NCI-H2081 (cell line): Measurements from ENCODE around the gene U2AF1.
"Not testable (repeated sequence)": the region's sequence is repeated elsewhere in the genome, so short reads cannot be mapped to it uniquely, and the experiment has no call there.

ENCODE experiments used
- DNase-seq, 2 experiments: peaks; one replicate each; lab custom pipeline; 2025; lab: John Stamatoyannopoulos, UW

The U2AF1 gene, protein sequence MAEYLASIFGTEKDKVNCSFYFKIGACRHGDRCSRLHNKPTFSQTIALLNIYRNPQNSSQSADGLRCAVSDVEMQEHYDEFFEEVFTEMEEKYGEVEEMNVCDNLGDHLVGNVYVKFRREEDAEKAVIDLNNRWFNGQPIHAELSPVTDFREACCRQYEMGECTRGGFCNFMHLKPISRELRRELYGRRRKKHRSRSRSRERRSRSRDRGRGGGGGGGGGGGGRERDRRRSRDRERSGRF

DNA sequence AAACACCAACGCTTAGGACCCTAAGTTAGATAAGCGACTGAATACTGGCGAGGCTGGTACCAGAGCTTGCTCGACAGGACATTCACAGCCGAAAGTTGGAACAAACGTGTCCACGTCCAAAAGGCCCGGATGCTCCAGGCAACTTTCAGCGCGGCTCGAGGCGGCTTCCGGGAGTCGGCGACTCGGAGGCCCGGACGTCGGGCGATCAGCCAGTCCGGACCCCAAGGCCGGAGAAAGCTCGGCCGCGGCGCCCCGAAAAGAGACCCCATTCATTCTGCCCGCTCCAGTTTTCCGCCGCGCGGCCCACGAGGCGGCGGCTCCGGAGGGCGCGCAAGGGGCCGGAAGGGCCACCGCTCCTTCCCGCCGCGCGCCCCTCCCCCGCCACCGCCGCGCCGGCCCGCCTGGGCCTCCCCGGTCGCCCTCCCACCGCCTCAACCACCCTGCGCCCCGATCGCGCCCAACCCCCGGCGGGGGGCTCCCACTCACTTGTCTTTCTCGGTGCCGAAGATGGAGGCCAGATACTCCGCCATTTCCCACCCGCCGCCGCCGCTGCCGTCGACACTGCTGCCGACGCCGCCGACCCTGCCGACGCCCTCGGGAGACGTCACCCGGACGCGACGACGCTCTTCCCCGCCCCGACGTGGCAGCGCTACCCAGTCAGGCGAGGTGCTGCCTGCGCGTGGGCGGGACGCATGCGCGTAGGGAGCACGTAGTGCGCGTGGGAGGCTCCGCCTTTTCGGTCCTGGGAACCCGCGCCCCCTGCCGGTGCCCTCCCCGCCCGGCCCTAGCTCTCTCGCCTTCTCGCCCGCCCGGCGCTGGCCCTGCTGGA lies at the start of gene U2AF1:
TSS of gene U2AF1 (minus strand) at position 606 of the 829 bp plus-strand sequence. CDS start at position 530, 76 bp downstream.
- DNase-seq, result not testable (repeated sequence)

GRCh38 chr21:43153601-43154000 lies 46.2 kb upstream of the U2AF1 start:
- DNase-seq, result not testable (repeated sequence)

DNA sequence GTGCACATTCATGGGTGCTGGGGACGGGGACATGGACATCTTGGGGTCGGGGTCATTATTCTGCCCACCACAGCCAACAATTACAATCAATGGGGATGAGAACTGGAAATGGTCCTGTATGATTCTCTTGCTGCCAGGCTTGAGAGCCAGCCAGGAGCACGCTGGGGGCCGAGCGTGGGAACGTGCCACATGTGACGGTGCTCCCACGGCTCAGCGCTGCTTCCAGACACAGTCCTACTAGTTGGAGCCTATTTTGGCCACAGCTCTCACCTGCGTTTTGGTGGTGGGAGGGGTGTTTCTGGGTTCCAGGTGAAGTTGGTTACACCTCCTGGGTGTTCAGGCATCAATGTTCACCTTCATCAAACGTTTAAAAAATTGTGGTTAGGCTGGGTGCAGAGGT lies 42.0 kb upstream of the U2AF1 start:
- not testable (repeated sequence) for DNase-seq

- not testable (repeated sequence) for DNase-seq
These were observed 40.6 kb upstream of the U2AF1 start for GRCh38 chr21:43147999-43148398.

- DNase-seq, result not testable (repeated sequence)
These were observed 39.3 kb upstream of the U2AF1 start for GRCh38 chr21:43146637-43147036.

- not testable (repeated sequence) for DNase-seq
These were observed 34.0 kb upstream of the U2AF1 start for GRCh38 chr21:43141407-43141806.

DNA sequence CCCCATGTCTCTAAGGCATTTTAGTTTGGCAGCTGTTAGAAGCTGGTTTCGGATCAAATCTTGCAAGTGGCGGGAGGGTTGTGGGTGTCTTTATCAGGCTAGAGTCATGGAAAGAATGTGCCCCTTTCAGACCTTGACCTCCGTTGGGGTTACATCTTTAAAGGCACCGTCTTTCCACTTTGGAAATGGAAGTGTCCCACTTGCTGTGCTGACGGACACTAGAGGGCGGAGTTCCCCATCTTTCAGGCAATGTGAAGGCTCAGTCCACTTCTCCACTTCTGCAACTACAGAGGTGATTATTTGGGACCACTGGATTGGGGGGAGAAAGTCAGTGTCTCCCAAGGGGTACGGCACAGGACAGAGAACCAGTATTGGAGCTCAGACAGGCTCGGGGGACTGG lies 31.6 kb upstream of the U2AF1 start:
- not testable (repeated sequence) for DNase-seq

GRCh38 chr21:43134520-43134919 lies 27.1 kb upstream of the U2AF1 start:
- not testable (repeated sequence) for DNase-seq

DNA sequence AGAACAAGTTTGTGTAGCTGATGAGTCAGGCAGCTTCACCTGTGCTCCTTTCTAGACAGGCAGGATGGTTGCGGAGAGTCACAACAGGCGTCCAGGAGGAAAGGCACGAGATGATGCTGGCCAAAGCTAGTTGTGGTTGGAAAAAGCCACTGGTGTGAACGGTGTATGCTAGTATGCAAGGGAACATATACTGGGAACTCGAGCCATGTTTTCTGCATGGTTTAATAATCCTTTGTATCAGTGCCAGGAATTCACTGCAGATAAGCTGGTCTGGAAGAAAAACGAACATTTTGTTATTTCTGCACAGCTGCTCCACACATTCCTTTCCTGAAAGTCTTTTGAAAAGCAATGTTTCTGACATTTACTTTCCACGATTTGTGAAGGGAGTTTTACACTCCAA lies 22.7 kb upstream of the U2AF1 start:
- DNase-seq, result not testable (repeated sequence)

DNA sequence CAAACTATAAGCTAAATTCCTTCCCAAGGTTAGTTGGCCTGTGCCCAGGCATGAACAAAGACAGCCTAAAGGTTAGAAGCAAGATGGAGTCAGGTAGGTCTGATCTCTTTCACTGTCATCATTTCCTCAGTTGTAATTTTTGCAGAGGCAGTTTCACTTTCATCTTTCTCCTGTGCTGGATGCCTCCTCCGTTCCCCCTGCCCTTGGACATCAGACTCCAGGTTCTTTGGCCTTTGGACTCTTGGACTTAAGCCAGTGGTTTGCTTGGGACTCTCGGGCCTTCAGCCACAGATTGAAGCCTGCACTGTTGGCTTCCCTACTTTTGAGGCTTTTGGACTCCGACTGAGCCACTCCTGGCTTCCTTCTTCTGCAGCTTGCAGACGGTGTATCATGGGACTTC lies 8.6 kb upstream of the U2AF1 start:
- not testable (repeated sequence) for DNase-seq

DNA sequence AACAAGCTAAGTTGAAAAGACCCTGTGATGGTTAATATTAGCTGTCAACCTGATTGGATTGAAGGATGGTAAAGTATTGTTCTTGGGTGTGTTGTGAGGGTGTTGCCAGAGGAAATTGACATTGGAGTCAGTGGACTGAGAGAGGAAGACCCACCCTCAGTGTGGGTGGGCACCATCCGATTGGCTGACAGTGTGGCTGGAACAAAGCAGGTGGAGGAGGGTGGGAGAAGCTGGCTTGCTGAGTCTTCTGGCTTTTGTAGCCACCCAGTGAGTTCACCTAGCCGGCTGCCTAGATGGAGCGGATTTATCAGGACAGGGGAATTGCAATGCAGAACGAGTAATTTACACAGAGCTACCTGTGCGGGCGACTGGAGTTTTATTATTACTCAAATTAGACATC lies 7.1 kb upstream of the U2AF1 start:
- DNase-seq, result not testable (repeated sequence)

- not testable (repeated sequence) for DNase-seq
These were observed 1.6 kb upstream of the U2AF1 start for GRCh38 chr21:43109006-43109405.

- not testable (repeated sequence) for DNase-seq
These were observed 807 bp upstream of the U2AF1 start for GRCh38 chr21:43108177-43108576.

DNA sequence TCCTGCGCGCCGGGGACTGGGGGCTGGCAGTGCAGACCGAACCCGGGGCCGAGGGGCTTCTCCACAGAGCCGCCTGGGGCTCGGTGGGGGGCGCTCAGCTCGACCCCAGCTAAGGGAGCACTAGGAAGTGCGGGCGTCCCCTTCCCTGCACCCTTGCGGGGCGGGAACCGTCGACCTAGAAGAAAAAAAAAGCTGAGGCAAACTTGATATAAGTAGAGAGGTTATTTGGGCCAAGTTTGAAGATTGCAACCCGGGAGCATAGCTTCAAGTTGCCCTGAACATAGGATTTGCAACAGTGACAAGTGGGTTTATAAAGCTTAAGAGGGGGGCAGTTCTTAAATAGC lies 396 bp upstream of the U2AF1 start:
- not testable (repeated sequence) for DNase-seq

DNA sequence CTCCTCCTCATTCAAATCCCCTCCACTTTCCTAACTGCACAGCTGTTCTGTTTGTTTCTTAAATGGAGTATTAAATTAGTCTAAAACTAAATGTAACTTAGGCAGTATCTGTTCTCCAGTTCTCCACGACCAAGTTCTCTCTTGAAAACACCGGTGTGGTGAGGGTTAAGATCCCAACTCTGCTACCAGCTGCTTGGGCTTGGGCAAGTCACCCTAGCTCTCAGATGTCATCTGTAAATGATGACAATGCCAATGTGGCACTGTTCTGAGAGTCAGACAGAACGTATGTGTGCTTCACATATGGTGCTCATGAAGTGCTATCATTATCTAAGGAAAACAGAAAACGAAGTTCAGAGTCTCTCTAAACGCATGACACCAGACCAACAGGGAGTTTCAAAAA lies 2.7 kb downstream of the U2AF1 start:
- not testable (repeated sequence) for DNase-seq

GRCh38 chr21:43102281-43102680 lies 5.1 kb downstream of the U2AF1 start:
- not testable (repeated sequence) for DNase-seq

DNA sequence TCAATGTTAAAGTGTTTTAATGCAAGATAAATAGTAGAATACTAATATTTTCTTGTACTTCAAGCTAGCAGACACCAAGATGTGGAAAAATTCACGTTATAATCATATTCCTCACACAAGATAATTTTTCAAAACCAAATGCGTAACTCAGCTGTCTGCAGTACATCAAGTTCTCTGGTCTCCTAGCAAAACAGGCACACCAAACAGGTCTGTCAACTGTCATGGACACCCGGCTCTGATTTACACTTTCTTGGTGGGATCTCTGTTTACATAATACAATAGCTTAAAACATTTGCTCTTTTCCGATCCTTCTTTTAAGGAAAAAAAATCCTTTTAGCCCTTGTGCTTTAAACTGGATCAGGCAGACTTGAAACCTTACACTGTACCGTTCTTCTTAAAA lies 5.7 kb downstream of the U2AF1 start:
- not testable (repeated sequence) for DNase-seq

- not testable (repeated sequence) for DNase-seq
These were observed 6.4 kb downstream of the U2AF1 start for GRCh38 chr21:43101000-43101399.

DNA sequence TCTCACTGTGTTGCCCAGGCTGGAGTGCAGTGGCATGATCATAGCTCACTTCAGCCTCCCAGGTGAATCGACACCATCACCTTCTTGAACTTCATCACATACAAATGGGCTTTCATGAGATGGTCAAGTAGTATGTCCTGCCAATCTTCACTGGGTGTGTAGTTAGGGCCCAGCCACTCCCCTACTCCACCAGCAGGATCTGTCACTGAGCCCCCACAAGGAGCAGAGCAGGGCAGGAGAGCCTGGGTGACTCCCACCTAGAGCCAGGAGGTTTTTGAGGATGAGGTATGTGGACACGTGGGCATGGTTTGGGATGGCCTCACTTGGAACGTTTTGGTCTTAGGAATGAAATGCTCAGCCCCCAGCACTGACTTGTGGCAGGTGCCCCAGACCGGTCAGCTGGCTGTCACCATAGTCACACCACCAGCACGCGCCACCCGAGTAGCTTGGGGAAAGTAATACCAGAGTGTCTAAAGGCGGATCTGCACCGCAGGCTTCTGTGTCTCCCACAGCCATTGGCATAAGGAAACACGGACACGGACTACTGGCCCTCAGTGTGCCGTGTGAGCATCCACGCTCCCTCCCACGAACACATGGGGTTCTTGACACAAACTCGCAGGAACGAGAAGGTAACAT lies 15.3 kb downstream of the U2AF1 start:
- DNase-seq, result not testable (repeated sequence)

- not testable (repeated sequence) for DNase-seq
These were observed 16.4 kb downstream of the U2AF1 start for GRCh38 chr21:43090947-43091346.

GRCh38 chr21:43089463-43089862 lies 17.9 kb downstream of the U2AF1 start:
- DNase-seq, result not testable (repeated sequence)

GRCh38 chr21:43082587-43083300 lies 24.6 kb downstream of the U2AF1 start:
- DNase-seq, result not testable (repeated sequence)
